ENCODE results near the gene CLCC1.
"Not testable (repeated sequence)": the region's sequence is repeated elsewhere in the genome, so short reads cannot be mapped to it uniquely, and the experiment has no call there.

CLCC1 gene

GRCh38 chr1:108927565-108927964 lies 35.7 kb downstream of the CLCC1 start:
- not testable (repeated sequence) for H3K27ac ChIP-seq, H3K4me3 ChIP-seq

DNA sequence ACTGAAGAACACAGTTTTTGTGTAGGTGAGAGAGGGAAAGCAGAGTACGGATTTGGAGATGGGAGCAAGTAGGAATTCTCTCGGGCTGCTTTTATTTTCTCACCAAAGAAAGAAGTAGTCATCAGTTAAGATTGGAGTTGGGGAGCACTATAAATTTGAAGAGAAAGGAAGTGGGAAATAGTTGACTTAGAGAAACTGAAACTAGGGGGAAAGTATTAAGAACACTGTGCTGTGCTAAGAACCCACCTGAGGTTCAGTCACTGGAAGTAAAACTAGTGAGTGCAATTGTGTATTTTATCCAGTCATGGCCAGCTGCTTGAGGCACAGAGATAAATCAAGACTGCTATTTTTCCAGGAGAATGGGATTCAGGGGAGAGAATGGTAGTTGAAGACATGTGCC lies 37.4 kb downstream of the CLCC1 start:
- Histone ChIP-seq H3K4me3 (no peak overlapping the region), H3K27ac (no peak overlapping the region)

- no peak overlapping the region for H3K4me3 ChIP-seq
- H3K27ac ChIP-seq = no peak overlapping the region
Observed at GRCh38 chr1:108916788-108917187, 46.5 kb downstream of the CLCC1 start.

All from skin epidermis (tissue), 12 donors.